VCaP (cell line): ENCODE results near the gene ACTL10.
"Not testable (repeated sequence)": the region's sequence is repeated elsewhere in the genome, so short reads cannot be mapped to it uniquely, and the experiment has no call there.

ENCODE experiments used
- H3K27ac ChIP-seq: fragments of 450-650 bp; 2 replicates; pipeline ENCODE4 v1.5.1; 2017
- CTCF ChIP-seq: fragments of 450-650 bp; conservative IDR thresholded peaks from 2 replicates; pipeline ENCODE4 v1.5.1; 2017; ENCODE audit warnings: mild to moderate bottlenecking, moderate library complexity

ACTL10 gene

GRCh38 chr20:33629533-33629932 lies 37.2 kb upstream of the ACTL10 start:
- peak overlapping the region; percentile 0; the same call in 1 of the 2 replicates for H3K27ac ChIP-seq
- TF ChIP-seq CTCF, result no peak

- no peak for TF ChIP-seq CTCF
- H3K27ac ChIP-seq, result no peak overlapping the region
Measured at GRCh38 chr20:33629979-33630378, 36.8 kb upstream of the ACTL10 start.

GRCh38 chr20:33630507-33630906 lies 36.2 kb upstream of the ACTL10 start:
- TF ChIP-seq CTCF, result no peak
- no peak overlapping the region for H3K27ac ChIP-seq

- not testable (repeated sequence) for H3K27ac ChIP-seq
Measured at GRCh38 chr20:33631910-33632309, 34.8 kb upstream of the ACTL10 start.

- TF ChIP-seq CTCF, result no peak
Measured at GRCh38 chr20:33635341-33635740, 31.4 kb upstream of the ACTL10 start.

GRCh38 chr20:33636776-33637175 lies 30.0 kb upstream of the ACTL10 start:
- H3K27ac ChIP-seq, result peak overlapping the region; percentile 22; the same call in 1 of the 2 replicates
- TF ChIP-seq CTCF, result no peak

More at GRCh38 chr20:33635341-33635740, 31.4 kb upstream of the ACTL10 start:
- H3K27ac ChIP-seq, result peak overlapping the region; percentile 22

- TF ChIP-seq CTCF, result no peak
- H3K27ac ChIP-seq, result peak overlapping the region; percentile 68; the same call in 1 of the 2 replicates
Measured at GRCh38 chr20:33640287-33640686, 26.5 kb upstream of the ACTL10 start.

- H3K27ac ChIP-seq, result peak overlapping the region; percentile 99
- TF ChIP-seq CTCF, result no peak
Measured at GRCh38 chr20:33644313-33645071, 22.3 kb upstream of the ACTL10 start.
